ENCODE measurements around the gene TBC1D2. TPM values are rescaled to one million over a fixed set of nuclear protein-coding genes. Genes with fewer than 3 reads are reported as not detected.
A peak's percentile ranks its signal among the peaks of the same experiment; 100 is the strongest.

TBC1D2 gene
- total and polyA plus RNA-seq, 10 of the 15 experiments (the other 5 are each of a cell fraction or from before 2014, with no cell fraction given) = 0.04 to 1.6 (median 1.1) TPM

DNA sequence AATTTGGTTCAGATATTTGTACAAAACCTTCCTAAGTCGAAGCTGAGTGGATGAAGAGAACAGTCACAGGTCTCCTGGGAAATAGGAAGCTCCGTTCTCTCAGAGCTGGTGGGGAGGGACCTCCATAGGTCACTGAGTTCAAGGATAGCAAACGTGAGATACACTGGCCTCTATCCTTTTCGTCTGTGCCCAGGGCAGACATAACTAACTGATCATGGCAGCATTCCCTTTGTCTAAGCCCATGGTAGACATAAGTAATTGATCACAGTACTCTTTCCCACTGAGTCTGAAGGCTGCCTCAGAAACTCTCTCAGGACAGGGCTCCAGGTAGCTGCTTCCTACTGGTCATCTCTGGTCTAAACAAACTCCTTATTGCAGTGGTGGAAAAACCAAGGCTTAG is 50.8 kb downstream of the TBC1D2 start:
- ATAC-seq (no peak), DNase-seq (ENCODE audit: low read depth, low spot score) (no peak), FAIRE-seq (no peak)
- in situ Hi-C loops (cut with MboI) (no loop called here), intact Hi-C loops (cut with micrococcal nuclease; ENCODE audit: unreplicated experiment) (loop anchor here (1.0 kb wide), 3 partner anchors 59 to 130 kb away; no protein-coding TSS in a partner anchor)
- Histone ChIP-seq H4K20me1 (ENCODE audit: control insufficient read depth, insufficient read depth) (no peaks in the 10 kb centered on the region), H2AFZ (ENCODE audit: control insufficient read depth, low read depth, low read length) (no peak overlapping the region), H3K36me3 (ENCODE audit: control insufficient read depth in 2 of 2, insufficient read depth in 2 of 2, low read length in 1 of 2) (no peaks in the 10 kb centered on the region), H3K4me2 (ENCODE audit: control insufficient read depth, insufficient read depth) (no peak overlapping the region), H3K4me1 (ENCODE audit: control insufficient read depth, insufficient read depth, low read length) (peaks cover 11% of the 10 kb centered on the region), H3K27me3 (replicated peaks in 1 of 2; ENCODE audit: control insufficient read depth in 2 of 2, insufficient read depth in 2 of 2, low read length in 1 of 2) (no peaks in the 10 kb centered on the region; a peak in 1 of 4 replicates), H3K9me3 (replicated peaks; ENCODE audit: control insufficient read depth, insufficient read depth, low read length) (no peaks in the 10 kb centered on the region), H3K4me3 (no peak overlapping the region), H3K79me2 (ENCODE audit: control insufficient read depth, insufficient read depth, low read length) (no peaks in the 10 kb centered on the region), H3K9ac (ENCODE audit: control insufficient read depth, insufficient read depth, low read length) (no peak overlapping the region), H3K27ac (ENCODE audit: control insufficient read depth, insufficient read depth) (no peak overlapping the region)
- ChIA-PET RAD21 (ENCODE audit: unreplicated experiment) (interaction anchor here (1.1 to 2.9 kb wide), 5 partner anchors 11 to 86 kb away, joined by 3 to 11 read pairs (median 6); partner anchors contain the start of genes TBC1D2 and TRIM14), CTCF (interaction anchor here (0.9 to 4.9 kb wide), 22 partner anchors 9 to 571 kb away, joined by 3 to 39 read pairs (median 4); partner anchors contain the start of genes CORO2A, NANS, TBC1D2 and TRIM14), SMC1A (ENCODE audit: uncharacterized antibody, unreplicated experiment) (interaction anchor here (1.0 to 5.8 kb wide), 11 partner anchors 11 to 131 kb away, joined by 3 to 23 read pairs (median 5); partner anchors contain the start of gene TBC1D2), POLR2A (interaction anchor here (1.0 kb wide), 1 partner anchor 87 kb away, joined by 3 read pairs; no protein-coding TSS in a partner anchor)
- no TSS peak for BruUV-seq (replicated peaks)
- TF ChIP-seq ZZZ3 (IDR thresholded peaks at IDR 0.05; ENCODE audit: control insufficient read depth, insufficient read length, low read depth) = no peak
- TF ChIP-seq, protein P1, sequence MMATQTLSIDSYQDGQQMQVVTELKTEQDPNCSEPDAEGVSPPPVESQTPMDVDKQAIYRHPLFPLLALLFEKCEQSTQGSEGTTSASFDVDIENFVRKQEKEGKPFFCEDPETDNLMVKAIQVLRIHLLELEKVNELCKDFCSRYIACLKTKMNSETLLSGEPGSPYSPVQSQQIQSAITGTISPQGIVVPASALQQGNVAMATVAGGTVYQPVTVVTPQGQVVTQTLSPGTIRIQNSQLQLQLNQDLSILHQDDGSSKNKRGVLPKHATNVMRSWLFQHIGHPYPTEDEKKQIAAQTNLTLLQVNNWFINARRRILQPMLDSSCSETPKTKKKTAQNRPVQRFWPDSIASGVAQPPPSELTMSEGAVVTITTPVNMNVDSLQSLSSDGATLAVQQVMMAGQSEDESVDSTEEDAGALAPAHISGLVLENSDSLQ (IDR thresholded peaks at IDR 0.05) = no peak
- no peak for TF ChIP-seq MTA3 (IDR thresholded peaks at IDR 0.05; ENCODE audit: borderline replicate concordance, low read length)
- TF ChIP-seq, protein P2, sequence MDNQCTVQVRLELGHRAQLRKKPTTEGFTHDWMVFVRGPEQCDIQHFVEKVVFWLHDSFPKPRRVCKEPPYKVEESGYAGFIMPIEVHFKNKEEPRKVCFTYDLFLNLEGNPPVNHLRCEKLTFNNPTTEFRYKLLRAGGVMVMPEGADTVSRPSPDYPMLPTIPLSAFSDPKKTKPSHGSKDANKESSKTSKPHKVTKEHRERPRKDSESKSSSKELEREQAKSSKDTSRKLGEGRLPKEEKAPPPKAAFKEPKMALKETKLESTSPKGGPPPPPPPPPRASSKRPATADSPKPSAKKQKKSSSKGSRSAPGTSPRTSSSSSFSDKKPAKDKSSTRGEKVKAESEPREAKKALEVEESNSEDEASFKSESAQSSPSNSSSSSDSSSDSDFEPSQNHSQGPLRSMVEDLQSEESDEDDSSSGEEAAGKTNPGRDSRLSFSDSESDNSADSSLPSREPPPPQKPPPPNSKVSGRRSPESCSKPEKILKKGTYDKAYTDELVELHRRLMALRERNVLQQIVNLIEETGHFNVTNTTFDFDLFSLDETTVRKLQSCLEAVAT (IDR thresholded peaks at IDR 0.05) = peak; percentile 59; the same call in 1 of the 2 replicates
- TF ChIP-seq RBBP5 (conservative IDR thresholded peaks at IDR 0.05) = no peak
- no peak for TF ChIP-seq ZBED1 (IDR thresholded peaks at IDR 0.05; ENCODE audit: borderline replicate concordance)
- TF ChIP-seq RELA (IDR thresholded peaks at IDR 0.05; ENCODE audit: borderline replicate concordance, partially characterized antibody) = no peak
- no peak for TF ChIP-seq SREBF1 (IDR thresholded peaks at IDR 0.05; ENCODE audit: low read length)
- 41% methylated on average over 4 of the region's 4 CpGs for WGBS (ENCODE audit: insufficient coverage, insufficient replicate concordance, low lambda C conversion rate, missing lambda C conversion rate)
